ENCODE measurements around the gene SCGB1D4.

The SCGB1D4 gene

GRCh38 chr11:62280452-62280851 lies 18.4 kb downstream of the SCGB1D4 start:
- DNase-seq (ENCODE audit: low spot score) (no peak), FAIRE-seq (no peak)

- no peak for FAIRE-seq
These were observed 25.0 kb downstream of the SCGB1D4 start for GRCh38 chr11:62273789-62274275.

GRCh38 chr11:62273284-62273683 lies 25.6 kb downstream of the SCGB1D4 start:
- FAIRE-seq (no peak), DNase-seq (ENCODE audit: low spot score) (no peak)

More at GRCh38 chr11:62273789-62274275, 25.0 kb downstream of the SCGB1D4 start:
- DNase-seq (ENCODE audit: low spot score) = no peak

DNA sequence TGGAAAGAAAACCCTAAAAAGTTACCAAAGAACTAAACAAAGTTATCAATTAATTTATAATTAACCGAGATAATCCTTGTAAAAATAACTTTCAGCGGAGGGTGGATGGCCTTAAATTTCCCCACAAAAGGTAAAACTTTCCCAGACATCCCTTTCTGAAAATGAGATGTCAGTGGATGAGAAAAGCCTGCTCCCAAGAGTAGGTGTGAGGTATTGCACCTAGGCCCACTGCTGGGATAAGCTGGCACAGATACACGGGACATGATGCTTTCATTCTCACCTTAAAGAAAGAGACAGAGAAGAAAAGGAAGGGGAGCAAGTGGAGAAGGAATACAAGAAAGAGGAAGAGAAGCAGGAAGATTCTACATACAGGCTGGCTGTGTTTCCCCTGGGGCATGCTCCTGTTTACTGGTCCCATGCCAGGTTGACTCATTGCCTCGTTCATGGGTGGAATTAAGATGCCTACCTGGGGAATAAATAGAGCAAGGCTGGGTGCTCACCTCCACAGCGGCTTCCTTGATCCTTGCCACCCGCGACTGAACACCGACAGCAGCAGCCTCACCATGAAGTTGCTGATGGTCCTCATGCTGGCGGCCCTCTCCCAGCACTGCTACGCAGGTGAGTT lies 29.1 kb downstream of the SCGB1D4 start, which contains the start of gene SCGB2A2:
Gene SCGB2A2 (plus strand): TSS at position 505 of the 625 bp plus-strand sequence. CDS start 59 bp downstream, at position 564.
- DNase-seq (ENCODE audit: low spot score) (no peak), FAIRE-seq (no peak)

GRCh38 chr11:62267576-62267975 lies 31.3 kb downstream of the SCGB1D4 start:
- FAIRE-seq (no peak), DNase-seq (ENCODE audit: low spot score) (no peak)

DNA sequence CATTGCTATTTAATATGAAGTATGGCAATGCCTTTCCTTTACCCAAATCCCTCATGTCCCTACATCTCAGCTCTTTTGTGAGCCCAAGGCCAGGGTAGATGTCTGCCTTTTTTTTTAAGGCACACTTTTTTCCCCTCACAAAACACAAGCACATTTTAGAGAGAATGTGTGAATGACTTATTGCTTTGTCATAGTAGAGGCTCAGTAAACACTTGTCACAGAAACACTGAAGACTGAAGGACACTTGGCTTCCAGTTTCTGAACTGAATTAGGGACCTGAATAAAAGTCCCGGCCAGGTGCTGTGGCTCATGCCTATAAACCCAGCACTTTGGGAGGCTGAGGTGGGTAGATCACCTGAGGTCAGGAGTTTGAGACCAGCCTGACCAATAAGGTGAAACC lies 31.8 kb downstream of the SCGB1D4 start:
- FAIRE-seq (no peak), DNase-seq (ENCODE audit: low spot score) (no peak)

DNA sequence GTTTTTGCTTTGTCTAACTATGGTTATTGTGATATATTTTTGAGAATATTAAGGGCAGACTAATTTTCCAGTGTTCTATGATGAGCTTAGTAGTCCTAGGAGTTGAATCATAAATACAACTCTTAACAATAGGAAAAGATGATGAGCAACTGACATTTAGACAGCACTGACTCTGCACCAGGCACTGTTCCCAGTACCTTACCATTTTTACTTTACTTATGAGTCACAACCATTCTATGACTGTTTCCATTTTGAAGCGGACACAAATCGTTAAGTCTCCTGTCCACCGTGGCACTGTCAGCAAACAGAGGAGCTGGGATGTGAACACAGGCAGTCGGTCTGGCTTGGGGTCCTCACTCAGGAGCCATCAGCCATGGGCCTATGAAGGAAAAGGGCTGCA lies 32.3 kb downstream of the SCGB1D4 start:
- no peak for FAIRE-seq
- DNase-seq (ENCODE audit: low spot score) = no peak

DNA sequence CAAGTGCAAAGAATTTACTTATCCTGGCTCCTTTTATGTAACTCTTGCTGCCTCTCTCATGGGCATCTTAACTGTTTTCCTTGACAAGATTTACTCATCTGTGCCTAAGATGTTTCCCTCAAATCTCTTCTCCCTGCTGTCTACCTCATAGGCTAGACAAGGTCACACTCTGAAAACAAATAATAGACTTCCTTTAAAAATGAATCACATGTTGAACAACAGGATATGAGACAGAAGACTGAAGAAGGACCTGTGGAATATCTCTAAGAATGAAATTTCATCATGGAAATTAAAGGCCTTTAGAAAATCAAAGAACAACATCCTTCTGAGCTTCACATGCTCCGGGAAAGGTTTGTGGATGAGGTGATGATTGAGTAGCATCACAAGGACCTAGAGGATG lies 34.9 kb downstream of the SCGB1D4 start:
- no peak for DNase-seq (ENCODE audit: low spot score)
- FAIRE-seq = no peak

GRCh38 chr11:62260261-62260953 lies 38.5 kb downstream of the SCGB1D4 start:
- DNase-seq (ENCODE audit: low spot score) (no peak), FAIRE-seq (no peak)

DNA sequence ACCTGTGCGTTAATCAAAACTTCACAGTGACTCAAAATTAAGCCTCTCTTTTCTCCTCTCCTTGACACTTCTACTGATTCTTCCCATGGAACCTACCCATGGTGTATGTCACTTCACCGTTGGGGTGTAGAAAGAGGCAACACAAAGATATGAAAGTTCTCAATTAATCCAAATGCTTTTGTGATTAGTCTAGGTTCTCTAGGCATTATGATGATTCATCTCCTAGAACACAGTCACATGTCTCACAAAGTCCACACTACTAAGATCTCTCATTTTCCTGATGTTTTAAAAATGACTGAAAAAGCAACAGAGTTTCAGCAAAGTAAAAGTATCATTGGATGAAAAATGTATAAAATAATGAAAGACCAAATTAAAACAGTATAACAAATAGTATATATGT lies 42.6 kb downstream of the SCGB1D4 start:
- DNase-seq (ENCODE audit: low spot score) (no peak), FAIRE-seq (no peak)

DNA sequence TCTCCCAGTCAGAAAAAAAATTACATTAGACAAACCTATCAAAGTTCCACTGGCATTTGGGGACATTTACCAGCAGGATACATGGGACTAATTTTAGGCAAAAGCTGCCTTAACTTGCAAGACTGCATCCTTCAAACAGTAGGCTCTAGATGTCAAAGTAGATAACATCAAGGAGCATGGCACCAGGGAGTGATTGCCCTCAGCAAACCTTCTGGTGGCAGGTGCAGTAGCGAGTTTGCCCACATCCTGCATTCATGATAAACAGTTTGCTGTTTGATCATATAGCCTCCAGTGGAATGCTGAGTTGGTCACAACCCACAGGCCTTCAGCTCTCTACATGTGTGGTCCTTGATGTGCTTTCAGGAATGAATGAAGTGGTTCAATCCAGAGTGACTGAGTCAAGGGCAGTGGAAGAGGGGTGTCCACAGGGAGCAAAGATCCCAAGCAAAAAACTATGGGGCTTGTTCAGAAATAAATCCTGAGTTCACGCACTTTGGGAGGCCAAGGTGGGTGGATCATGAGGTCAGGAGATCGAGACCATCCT lies 44.8 kb downstream of the SCGB1D4 start:
- no peak for FAIRE-seq

DNA sequence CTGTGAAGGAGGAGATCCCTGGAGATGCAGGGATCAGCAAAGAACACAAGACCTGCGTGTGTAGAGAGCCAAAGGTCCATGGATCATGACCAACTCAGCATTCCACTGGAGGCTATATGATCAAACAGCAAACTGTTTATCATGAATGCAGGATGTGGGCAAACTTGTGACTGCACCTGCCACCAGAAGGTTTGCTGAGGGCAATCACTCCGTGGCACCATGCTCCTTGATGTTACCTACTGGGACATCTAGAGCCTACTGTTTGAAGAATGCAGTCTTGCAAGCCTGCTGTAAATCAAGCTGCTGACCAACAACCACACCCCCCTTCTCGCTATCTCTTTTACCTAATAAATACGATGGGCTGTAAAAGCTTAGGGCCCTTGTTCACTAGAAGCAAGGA lies 47.2 kb downstream of the SCGB1D4 start:
- DNase-seq (ENCODE audit: low spot score) (no peak), FAIRE-seq (no peak)

More for the DNA sequence above, 44.8 kb downstream of the SCGB1D4 start:
- DNase-seq (ENCODE audit: low spot score) = no peak

Data from RCC 7860 (cell line).